Activated naive CD4-positive, alpha-beta T cell treated with anti-CD3 and anti-CD28 coated beads, Interleukin-2, amount 50 U/mL, for 16 hours (primary cell): ENCODE data around the gene CCNDBP1.
"Not testable (repeated sequence)": the region's sequence is repeated elsewhere in the genome, so short reads cannot be mapped to it uniquely, and the experiment has no call there.

Experiments used
- DNase-seq: peaks from one replicate; pipeline ENCODE4 v3.0.0-alpha.2; 2020

The CCNDBP1 gene, protein sequence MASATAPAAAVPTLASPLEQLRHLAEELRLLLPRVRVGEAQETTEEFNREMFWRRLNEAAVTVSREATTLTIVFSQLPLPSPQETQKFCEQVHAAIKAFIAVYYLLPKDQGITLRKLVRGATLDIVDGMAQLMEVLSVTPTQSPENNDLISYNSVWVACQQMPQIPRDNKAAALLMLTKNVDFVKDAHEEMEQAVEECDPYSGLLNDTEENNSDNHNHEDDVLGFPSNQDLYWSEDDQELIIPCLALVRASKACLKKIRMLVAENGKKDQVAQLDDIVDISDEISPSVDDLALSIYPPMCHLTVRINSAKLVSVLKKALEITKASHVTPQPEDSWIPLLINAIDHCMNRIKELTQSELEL

DNA sequence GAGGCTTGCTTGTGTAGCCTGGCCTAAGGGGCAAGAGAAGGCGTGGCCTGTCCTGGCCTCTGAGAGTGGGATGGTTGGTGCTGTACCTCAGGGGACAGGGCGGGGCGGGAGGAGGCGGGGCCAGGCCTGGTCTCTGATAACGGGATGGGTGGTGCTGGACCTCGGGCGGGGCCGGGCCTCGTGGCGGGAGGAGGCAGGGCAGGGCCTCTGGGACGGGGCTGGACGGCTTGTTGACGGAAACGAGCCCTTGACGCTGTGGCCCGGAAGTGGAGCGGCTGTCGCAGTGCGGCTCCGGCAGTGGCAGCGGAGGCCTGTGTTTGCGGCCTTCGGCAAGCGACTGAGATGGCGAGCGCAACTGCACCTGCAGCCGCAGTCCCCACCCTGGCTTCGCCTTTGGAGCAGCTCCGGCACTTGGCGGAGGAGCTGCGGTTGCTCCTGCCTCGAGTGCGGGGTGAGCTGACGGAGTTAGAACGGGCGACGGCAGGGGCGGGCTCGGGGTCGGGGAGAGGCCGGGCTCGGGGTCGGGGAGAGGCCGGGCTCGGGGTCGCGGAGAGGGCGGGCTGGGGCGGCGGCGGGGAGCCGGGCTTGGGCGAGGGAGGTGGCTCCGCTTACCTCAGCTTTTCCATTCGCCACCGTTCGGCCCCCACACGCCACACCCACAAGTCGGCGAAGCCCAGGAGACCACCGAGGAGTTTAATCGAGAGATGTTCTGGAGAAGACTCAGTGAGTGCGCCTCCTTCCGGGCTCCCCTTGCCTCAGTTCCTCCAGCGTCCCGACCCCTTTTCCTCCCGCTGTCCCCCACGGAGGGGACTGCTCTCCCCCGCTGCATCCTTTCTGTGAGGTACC, at the start of gene CCNDBP1:
TSS of gene CCNDBP1 (plus strand) at position 247 of the 846 bp plus-strand sequence. CDS start at position 343, 96 bp downstream.
- peak; percentile 76 for DNase-seq

DNA sequence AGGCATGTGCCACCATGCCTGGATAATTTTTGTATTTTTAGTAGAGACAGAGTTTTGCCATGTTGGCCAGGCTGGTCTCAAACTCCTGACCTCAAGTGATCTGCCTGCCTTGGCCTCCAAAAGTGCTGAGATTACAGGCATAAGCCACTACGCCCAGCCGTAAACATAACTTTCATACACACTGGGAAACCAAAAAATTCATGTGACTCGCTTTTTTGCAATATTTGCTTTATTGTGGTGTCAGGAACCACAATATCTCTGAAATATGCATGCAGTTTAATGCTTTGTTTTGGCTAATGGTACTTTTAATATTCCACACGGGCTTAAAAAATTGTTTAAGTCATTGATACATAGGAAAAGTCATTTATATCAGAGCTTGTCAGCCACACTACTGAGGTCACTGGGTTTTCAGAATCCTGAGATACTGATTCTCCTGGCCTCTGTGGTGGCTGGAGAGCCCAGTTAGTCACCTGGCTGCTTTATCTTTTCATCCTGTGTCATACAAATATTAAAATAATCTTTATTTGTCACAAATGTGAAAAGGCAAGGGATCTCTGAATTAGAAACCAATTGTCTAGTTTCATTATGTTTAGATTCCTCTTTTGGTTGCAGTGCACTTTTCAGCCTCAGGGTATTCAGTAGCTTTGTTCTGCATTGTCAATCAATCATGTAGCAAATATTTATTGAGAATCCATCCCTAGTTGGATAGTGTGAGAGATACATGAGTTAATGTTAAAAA, 41.8 kb upstream of the CCNDBP1 start:
- DNase-seq: no peak

DNA sequence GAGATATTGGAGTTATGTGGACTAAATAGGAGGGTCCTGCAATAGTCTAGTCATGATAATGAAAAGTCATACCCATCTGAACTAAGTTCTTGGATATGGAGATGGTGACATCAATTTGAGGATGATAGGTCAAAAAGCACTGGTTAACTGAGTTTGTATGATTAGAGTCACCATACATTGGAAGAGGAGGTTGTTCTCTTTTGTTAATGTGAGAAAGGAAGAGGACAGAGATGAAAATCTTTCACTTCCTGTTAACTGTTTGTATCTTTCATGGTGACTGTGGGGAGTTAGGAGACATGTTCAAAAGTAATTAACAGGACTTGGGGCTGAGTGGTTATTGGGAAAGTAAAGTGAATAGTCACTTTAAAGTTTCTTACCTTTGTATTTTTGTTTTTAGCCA, 40.7 kb upstream of the CCNDBP1 start:
- no peak for DNase-seq

DNA sequence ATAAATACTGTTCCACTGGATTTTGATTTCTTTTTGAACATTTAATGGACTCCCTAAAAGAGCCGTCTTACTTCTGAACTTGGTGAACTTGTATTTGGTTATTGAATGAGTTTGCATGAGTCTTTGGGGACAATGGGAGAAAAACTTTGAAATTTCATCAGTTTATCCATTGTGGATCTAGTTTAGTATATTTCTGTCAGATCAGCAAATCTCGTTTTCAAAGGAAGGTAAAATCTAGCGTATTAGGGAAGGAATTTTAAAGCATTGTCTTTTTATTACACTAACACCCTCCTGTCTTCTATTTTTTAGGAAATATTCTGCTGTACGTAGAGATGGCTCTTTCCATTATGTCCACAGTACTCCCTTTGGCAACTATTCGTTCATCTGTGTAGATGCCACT, 39.0 kb upstream of the CCNDBP1 start:
- DNase-seq: no peak

DNA sequence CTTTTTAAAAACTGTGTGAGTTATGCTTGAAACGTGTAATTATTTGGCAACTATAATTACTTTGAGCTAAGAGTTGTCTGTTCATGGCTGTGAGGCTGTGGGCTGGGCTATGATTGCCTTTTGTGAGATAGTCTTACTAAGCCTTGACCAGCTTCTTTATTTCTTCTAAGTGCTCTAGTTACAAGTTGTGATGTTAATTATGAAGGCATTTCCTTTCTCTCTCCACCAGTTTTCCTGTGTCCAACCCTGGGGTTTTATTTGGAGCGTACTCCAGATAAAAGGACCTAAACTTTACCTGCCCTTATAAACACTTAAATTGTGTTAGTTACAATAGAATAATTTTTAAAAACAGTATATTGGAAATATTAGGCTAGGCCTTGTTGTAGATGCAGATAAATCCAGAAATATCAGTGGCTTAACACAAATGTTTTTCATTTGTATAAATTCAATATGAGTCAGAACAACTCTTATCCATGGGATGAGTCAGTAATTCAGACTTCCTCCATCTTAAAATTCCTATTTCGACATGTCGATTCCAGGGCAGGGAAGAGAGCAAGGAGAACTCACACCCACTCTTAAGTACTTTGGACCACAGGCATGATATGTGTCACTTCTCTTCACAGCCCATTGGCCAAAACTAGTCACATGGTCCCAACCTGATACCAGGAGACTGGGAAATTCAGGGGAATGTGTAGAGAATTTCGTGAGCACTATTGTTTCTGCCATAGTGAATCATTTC, 34.8 kb upstream of the CCNDBP1 start:
- DNase-seq: no peak

DNA sequence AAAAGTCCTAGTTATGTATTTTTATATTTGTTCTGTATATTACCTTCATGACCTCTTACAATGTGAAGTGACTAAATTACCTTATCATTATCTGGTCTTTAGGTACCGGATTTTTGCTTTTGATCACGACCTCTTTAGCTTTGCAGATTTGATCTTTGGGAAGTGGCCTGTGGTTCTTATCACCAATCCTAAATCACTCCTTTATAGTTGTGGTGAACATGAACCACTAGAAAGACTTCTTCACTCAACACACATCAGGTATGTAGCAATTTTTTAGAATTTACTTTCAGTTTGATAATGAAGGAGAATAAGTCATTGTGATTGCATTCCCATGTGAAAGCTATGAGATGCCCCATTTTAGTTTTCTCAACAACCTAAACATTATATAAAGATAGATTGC, 33.5 kb upstream of the CCNDBP1 start:
- DNase-seq: no peak

DNA sequence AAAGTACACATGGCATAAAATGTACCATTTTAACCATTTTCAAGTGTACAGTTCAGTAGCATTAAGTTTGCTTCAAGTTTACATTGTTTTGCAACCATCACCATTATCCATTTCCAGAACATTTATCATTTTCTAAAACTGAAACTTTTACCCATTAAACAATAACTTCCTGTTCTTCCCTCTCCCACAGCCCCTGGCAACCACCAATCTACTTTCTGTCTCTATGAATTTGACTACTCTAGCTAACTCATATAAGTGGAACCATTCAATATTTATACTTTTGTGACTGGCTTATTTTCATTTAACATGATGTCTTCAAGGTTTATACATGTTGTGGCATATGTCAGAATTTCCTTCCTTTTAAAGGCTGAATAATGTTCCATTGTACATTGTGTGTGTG, 31.9 kb upstream of the CCNDBP1 start:
- DNase-seq: no peak

DNA sequence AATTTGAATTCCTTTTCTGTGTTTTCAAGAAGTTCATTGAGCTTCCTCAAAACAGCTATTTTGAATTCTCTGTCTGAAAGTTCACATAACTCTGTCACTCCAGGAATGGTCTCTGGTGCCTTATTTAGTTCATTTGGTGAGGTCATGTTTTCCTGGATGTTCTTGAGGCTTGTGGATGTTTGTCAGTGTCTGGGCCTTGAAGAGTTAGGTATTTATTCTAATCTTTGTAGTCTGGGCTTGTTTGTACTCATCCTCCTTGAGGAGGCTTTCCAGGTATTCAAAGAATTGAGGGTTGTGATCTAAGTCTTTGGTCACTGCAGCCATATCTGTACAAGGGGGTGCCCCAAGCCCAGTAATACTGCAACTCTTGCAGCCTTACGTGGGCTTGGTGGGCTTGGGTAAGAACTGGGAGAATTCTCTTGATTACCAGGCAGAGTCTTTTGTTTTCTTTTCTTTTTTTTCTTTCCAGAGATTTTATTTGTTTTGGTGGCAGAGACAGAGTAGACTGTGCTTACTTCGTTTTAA, 19.3 kb upstream of the CCNDBP1 start:
- DNase-seq: no peak

DNA sequence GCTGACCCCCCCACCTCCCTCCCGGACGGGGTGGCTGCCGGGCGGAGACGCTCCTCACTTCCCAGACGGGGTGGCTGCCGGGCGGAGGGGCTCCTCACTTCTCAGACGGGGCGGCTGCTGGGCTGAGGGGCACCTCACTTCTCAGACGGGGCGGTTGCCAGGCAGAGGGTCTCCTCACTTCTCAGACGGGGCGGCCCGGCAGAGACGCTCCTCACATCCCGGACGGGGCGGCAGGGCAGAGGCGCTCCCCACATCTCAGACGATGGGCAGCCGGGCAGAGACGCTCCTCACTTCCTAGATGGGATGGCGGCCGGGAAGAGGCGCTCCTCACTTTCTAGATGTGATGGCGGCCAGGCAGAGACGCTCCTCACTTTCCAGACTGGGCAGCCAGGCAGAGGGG, 17.9 kb upstream of the CCNDBP1 start:
- not testable (repeated sequence) for DNase-seq

DNA sequence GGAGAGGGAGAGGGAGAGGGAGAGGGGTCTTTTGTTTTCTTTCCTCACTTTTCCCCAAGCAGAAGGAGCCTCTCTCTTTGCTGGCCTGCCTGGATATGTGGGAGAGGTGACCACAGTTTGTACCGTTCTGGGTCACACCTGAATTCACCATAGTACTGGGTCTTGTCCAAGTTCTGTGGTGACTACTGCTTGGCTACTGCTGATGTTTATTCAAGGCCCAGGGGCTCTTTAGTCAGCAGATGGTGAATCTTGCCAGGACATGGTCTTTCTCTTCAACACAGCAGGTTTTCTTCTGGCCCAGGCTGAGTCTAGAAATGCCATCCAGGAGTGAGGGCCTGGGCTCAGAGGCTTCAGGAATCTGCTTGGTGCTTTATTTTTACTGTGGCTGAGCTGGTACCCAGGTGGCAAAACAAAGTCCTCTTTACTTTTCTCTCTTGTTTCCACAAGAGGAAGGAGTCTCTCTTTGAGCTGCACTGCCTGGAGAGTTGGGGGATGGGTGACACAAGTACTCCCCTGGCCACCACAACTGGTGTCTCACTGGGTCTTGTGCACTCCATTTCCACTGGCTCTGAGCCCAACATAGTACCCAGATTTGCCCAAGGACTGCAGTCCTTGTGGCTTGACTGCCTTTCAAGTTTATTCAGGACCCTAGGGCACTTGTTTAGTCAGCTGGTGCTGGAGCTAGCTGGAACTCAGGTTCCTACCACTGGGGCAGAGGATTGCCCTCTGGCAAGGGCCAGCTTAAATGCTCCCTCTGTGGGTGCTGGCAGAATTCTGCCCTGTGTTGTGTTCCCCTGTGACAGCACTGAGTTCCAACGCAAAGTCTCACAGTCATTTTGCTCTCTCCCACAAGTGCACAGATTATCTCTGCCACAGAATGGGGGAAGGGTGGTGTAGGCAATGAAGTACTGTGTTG, 16.8 kb upstream of the CCNDBP1 start:
- no peak for DNase-seq

DNA sequence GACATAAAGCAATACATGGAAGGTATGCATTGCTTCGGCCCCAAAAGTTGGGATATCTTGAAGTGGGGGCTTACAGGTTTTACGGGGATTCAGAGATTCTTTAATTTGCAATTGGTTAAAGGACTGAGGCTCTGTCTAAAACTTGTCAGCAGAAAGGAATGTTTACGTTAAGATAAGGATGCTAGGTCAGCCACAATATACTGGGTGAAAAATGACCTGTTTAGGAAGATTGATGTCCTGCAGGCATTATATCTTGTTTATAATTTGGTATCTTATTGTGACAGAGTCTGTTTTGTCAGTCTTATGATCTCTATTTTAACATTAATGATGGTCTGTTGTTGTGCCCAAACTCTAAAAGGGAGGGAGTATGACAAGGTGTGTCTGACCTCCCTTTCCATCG, 15.3 kb upstream of the CCNDBP1 start:
- DNase-seq: no peak

DNA sequence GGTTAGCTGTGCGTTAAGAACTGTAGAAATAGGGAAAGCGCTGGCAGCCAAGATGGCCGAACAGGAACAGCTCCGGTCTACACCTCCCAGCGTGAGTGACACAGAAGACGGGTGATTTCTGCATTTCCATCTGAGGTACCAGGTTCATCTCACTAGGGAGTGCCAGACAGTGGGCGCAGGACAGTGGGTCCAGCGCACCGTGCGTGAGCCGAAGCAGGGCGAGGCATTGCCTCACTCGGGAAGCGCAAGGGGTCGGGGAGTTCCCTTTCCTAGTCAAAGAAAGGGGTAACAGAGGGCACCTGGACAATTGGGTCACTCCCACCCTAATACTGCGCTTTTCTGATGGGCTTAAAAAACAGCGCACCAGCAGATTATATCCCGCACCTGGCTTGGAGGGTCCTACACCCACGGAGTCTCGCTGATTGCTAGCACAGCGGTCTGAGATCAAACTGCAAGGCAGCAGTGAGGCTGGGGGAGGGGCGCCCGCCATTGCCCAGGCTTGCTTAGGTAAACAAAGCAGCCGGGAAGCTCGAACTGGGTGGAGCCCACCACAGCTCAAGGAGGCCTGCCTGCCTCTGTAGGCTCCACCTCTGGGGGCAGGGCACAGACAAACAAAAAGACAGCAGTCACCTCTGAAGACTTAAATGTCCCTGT, 9.4 kb upstream of the CCNDBP1 start:
- not testable (repeated sequence) for DNase-seq

DNA sequence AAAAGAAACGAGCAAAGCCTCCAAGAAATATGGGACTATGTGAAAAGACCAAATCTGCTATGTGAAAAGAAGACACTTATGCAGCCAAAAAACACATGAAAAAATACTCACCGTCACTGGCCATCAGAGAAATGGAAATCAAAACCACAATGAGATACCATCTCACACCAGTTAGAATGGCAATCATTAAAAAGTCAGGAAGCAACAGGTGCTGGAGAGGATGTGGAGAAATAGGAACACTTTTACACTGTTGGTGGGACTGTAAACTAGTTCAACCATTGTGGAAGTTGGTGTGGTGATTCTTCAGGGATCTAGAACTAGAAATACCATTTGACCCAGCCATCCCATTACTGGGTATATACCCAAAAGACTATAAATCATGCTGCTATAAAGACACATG, 8.1 kb upstream of the CCNDBP1 start:
- not testable (repeated sequence) for DNase-seq

DNA sequence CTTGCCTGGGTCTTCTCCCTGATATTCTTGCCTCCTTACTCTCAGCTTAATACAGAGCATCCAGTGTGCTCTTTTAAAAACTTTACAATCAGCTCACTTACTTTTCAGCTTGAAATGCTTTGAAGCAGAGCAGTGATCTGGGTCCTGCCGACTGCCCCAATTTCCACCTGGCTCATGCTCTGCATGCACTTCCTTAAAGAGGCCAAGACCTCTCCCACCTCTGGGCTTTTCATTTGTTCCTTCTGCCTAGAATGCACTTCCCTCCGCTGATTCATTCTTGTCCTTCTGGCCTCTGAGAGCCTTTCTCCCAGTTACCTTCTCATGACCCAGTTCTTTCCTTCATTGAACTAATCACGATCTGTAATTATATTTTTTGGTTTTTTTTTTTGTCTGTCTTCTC, 1.9 kb upstream of the CCNDBP1 start:
- no peak for DNase-seq

DNA sequence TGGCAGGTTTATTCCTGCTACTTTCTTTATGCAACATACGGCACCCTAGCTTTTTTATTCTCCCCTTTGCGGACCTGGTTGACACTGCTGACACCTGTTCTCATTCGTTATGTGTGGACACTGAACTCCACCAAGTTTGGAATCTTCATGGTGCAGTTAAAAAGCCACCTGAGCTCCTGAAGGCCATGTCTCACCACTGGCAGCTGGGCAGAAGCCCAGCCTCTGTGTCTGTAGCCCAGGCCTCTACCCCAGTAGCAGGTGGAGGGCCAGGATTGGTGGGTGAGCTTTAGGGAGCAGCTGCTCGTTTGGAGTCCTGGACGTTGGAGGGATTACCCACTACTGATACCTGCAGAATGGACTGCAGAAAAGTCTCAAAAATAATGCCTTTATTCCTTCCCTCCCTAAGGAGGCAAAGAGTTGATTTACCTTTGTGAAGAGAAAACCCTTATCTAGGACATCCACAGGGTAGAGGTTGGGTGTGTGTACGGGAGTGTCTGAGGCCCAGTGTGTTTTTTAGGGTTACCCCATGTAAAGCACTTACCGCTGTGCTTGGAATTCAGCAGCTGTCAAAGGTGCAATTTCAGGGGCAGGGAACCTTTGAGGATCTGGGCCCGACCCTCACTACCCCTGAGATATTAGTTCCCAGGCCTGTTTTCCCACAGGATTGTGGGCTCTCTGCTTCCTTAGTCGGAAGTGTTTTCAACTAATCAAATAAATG, 637 bp upstream of the CCNDBP1 start:
- no peak for DNase-seq

DNA sequence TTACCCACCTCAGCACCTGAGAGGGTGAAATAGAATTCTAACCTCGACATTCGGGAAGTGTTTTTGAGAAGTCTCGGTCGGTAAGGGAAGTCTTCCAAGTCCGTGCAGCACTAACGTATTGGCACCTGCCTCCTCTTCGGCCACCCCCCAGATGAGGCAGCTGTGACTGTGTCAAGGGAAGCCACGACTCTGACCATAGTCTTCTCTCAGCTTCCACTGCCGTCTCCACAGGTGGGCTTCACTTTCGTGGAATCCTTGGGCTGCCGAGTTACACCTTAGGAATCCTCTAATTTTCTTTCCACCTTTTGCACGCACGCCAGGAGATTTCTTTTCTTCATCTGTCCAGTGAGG, 775 bp downstream of the CCNDBP1 start:
- DNase-seq: no peak

DNA sequence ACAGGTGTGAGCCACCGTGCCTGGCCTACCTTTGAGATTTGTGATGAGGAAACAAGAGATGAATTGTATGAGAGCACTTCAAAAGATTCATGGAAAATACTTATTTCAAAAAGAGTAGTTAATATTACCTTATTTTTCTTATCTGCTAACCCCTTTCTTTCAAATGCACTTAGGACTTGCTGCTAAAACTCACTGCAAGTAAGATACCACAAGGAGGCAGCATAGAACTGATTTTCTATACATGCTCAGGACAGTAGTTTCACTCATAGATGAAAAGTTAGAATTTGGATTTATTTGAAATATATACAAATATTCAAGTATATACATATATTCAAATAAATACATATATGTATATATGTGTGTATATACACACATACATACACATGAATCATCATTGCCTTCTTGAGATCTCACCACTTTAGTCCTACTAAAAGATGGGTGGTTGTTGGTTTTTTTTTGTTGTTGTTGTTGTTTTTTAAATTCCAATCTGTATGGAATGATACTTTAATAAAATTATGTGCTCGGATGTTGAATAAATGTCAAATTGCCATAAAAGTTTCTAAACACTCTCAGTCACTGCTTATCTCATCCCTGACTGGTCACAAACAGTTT, 2.4 kb downstream of the CCNDBP1 start:
- no peak for DNase-seq

DNA sequence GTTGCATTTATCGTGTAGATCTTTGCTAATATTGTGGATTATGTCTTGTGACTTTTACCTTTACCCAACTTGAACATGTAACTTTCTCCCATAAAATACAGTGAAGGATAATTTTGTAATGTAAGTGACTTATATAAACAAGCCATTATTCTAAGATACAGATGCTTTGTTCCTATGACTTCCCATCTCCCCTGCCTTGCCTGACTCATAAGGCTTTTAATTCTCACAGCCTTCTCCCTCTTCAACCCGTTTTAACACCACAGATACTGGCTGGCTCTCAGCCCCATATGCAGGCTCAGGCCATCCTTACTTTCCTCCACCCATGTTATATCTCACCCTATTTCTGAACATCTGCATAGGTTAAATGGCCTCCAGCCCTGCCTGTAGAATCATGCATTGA, 4.1 kb downstream of the CCNDBP1 start:
- DNase-seq: no peak

DNA sequence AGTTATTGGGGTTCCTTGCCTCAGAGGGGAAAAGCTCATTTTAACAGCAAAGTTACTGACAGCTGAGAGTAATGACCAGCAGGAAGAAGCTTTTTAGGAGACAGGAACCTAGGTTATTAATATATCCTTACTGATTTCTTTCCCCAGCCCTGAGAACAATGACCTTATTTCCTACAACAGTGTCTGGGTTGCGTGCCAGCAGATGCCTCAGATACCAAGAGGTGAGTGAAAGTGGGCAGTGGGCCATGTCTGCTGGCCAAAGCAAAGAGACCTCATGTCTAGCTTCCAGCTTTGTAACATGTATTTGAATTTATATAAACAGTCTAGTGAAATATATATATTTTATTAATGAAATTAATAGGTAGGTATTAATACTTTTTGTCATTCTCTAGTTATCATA, 5.0 kb downstream of the CCNDBP1 start:
- no peak for DNase-seq

DNA sequence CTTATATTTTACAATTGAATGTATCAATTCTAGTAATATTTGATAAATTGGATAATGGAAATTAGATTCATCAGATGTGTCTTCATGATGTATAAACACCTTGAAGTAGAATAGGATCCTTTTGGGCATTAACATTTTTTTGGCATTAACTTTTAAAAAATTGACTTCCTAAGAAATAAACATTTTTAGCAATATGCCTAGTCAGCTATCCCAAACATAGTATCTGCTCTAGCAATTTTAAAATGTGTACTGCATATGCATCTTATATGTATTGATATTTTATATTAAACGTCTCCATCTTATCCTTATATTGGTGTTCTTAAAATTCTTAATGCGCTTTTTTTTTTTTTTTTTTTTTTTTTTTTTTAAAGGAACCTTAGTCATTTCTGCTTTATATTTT, 8.5 kb downstream of the CCNDBP1 start:
- no peak for DNase-seq
